ENCODE data around the gene SLC1A7.

DNA sequence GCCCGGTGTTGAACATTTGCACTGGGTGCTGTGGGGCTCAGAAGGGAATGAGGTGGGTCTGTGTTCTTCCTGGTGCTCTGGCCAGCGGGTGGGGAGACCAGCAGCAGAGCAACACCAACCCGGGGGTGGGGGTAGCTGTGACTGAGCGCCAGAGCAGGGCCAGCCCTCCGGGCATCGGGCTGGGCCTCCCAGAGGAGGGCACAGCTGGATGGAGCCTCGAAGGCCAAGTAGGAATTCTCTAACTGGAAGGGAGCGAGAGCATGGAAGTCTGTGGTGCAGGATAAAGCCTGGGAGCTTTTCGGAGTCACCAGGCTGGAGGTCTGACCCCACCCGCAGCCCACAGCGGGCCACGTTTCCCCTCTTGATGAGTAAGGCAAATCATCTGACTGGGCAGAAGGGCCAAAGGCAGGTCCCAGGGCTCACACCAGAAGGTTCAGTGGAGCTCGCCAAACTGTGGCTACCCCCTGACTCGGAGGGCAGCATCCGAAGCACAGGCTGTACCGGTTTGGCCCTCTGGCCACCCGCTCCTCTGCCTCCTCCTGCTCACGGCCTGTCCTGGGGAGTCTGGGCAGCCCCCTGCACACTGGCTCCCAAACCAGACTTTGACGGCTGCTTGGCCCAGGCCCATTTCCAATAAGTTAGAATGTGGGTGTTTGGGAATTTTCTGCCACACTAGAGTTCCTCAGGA lies 18.8 kb downstream of the SLC1A7 start:
- TF ChIP-seq TAF1 (conservative IDR thresholded peaks at IDR 0.05) = no peak
- no peak for TF ChIP-seq JUND (IDR thresholded peaks at IDR 0.05)
- TF ChIP-seq, protein P1, sequence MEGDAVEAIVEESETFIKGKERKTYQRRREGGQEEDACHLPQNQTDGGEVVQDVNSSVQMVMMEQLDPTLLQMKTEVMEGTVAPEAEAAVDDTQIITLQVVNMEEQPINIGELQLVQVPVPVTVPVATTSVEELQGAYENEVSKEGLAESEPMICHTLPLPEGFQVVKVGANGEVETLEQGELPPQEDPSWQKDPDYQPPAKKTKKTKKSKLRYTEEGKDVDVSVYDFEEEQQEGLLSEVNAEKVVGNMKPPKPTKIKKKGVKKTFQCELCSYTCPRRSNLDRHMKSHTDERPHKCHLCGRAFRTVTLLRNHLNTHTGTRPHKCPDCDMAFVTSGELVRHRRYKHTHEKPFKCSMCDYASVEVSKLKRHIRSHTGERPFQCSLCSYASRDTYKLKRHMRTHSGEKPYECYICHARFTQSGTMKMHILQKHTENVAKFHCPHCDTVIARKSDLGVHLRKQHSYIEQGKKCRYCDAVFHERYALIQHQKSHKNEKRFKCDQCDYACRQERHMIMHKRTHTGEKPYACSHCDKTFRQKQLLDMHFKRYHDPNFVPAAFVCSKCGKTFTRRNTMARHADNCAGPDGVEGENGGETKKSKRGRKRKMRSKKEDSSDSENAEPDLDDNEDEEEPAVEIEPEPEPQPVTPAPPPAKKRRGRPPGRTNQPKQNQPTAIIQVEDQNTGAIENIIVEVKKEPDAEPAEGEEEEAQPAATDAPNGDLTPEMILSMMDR (IDR thresholded peaks at IDR 0.05; ENCODE audit: low read depth, low read length, missing input control) = no peak
- TF ChIP-seq, protein P2, sequence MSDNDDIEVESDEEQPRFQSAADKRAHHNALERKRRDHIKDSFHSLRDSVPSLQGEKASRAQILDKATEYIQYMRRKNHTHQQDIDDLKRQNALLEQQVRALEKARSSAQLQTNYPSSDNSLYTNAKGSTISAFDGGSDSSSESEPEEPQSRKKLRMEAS (IDR thresholded peaks at IDR 0.05) = no peak
- TF ChIP-seq SP1 (IDR thresholded peaks at IDR 0.05) = no peak
- TF ChIP-seq FOXA1 (IDR thresholded peaks at IDR 0.05) = no peak
- TF ChIP-seq RXRA (IDR thresholded peaks at IDR 0.05) = no peak
- TF ChIP-seq RAD21 (IDR thresholded peaks at IDR 0.05) = no peak
- TF ChIP-seq EGR1 (IDR thresholded peaks at IDR 0.05; ENCODE audit: low read depth in 2 of 2) = no peak
- TF ChIP-seq, protein P3, sequence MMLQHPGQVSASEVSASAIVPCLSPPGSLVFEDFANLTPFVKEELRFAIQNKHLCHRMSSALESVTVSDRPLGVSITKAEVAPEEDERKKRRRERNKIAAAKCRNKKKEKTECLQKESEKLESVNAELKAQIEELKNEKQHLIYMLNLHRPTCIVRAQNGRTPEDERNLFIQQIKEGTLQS (IDR thresholded peaks at IDR 0.05) = no peak
- TF ChIP-seq, protein P4, sequence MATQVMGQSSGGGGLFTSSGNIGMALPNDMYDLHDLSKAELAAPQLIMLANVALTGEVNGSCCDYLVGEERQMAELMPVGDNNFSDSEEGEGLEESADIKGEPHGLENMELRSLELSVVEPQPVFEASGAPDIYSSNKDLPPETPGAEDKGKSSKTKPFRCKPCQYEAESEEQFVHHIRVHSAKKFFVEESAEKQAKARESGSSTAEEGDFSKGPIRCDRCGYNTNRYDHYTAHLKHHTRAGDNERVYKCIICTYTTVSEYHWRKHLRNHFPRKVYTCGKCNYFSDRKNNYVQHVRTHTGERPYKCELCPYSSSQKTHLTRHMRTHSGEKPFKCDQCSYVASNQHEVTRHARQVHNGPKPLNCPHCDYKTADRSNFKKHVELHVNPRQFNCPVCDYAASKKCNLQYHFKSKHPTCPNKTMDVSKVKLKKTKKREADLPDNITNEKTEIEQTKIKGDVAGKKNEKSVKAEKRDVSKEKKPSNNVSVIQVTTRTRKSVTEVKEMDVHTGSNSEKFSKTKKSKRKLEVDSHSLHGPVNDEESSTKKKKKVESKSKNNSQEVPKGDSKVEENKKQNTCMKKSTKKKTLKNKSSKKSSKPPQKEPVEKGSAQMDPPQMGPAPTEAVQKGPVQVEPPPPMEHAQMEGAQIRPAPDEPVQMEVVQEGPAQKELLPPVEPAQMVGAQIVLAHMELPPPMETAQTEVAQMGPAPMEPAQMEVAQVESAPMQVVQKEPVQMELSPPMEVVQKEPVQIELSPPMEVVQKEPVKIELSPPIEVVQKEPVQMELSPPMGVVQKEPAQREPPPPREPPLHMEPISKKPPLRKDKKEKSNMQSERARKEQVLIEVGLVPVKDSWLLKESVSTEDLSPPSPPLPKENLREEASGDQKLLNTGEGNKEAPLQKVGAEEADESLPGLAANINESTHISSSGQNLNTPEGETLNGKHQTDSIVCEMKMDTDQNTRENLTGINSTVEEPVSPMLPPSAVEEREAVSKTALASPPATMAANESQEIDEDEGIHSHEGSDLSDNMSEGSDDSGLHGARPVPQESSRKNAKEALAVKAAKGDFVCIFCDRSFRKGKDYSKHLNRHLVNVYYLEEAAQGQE (IDR thresholded peaks at IDR 0.05) = no peak
- no peak for TF ChIP-seq YY1 (IDR thresholded peaks at IDR 0.05)
- TF ChIP-seq GABPA (IDR thresholded peaks at IDR 0.05 in 1 of 2, conservative IDR thresholded peaks at IDR 0.05 in 1 of 2) = no peak
